Measurements from ENCODE around the gene MBP.

DNA sequence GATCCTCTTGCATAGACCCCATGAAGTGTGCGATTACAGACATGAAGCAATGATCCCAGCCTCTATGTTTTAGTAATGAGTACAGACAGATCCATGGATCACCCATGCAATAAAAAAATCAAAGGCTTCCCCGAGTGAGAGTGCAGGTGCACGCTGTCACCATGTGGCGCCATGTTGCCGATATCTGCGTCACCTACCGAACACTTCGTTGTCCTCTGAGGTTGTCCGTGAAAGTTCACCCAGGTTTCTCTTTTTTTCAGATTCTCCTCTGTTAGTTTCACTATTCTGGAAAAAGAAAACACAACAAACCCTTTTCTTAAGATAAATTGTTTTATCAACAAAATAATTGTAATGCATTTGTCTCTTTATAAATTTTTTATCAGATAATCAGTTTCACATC, 66.5 kb downstream of the MBP start:
- TF ChIP-seq TBL1XR1 (IDR thresholded peaks at IDR 0.05; ENCODE audit: low read depth, low read length) (no peak), POLR2A (IDR thresholded peaks at IDR 0.05; ENCODE audit: low read depth, low read length) (no peak), RAD51 (IDR thresholded peaks at IDR 0.05) (no peak), EZH2 (IDR thresholded peaks at IDR 0.05; ENCODE audit: borderline replicate concordance, control insufficient read depth, low read depth, low read length) (no peak), NR2C1 (IDR thresholded peaks at IDR 0.05) (no peak), HCFC1 (IDR thresholded peaks at IDR 0.05; ENCODE audit: low read length) (no peak), REST (IDR thresholded peaks at IDR 0.05; ENCODE audit: low read depth, low read length) (no peak), STAT1 (conservative IDR thresholded peaks at IDR 0.05) (no peak), BCL11A (IDR thresholded peaks at IDR 0.05; ENCODE audit: low read depth, low read length) (no peak)
- TF ChIP-seq, protein P1, sequence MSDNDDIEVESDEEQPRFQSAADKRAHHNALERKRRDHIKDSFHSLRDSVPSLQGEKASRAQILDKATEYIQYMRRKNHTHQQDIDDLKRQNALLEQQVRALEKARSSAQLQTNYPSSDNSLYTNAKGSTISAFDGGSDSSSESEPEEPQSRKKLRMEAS (IDR thresholded peaks at IDR 0.05; ENCODE audit: low read depth, low read length), result no peak

Data from GM12878 (cell line).